Nephron (organoid): ENCODE data around the gene WDR45.
A peak's percentile ranks its signal among the peaks of the same experiment; 100 is the strongest.

ENCODE experiments used
- H3K27ac Mint-ChIP-seq, 3 experiments: 2 replicates each; pipeline ENCODE4 v1.8.0; 2020; ENCODE audit warnings: mixed read lengths in 3 of 3, mild to moderate bottlenecking in 2 of 3, moderate library complexity in 1 of 3
- H3K27me3 Mint-ChIP-seq: 2 replicates; pipeline ENCODE4 v1.8.0; 2021; ENCODE audit warnings: low read depth, mild to moderate bottlenecking, moderate library complexity, mixed read lengths
- H3K36me3 Mint-ChIP-seq: 2 replicates; pipeline ENCODE4 v1.8.0; 2020; ENCODE audit warnings: low read depth, mixed read lengths
- H3K4me1 Mint-ChIP-seq: 2 replicates; pipeline ENCODE4 v1.8.0; 2020; ENCODE audit warnings: mixed read lengths
- H3K4me3 Mint-ChIP-seq, 3 experiments: 2 replicates each; pipeline ENCODE4 v1.8.0; 2020; ENCODE audit warnings: mild to moderate bottlenecking in 3 of 3, mixed read lengths in 3 of 3, moderate library complexity in 2 of 3
- H3K9me3 Mint-ChIP-seq: 2 replicates; pipeline ENCODE4 v1.8.0; 2020; ENCODE audit warnings: mixed read lengths
- TF ChIP-seq, protein P1 (sequence below), 3 experiments: fragments of 200-600 bp; sonication (generic); IDR thresholded peaks; one replicate each; pipeline ENCODE4 v1.5.0; 2021; ENCODE audit warnings: antibody characterized with exemption in 3 of 3; ENCODE audit not compliant: unreplicated experiment in 3 of 3

WDR45 gene

DNA sequence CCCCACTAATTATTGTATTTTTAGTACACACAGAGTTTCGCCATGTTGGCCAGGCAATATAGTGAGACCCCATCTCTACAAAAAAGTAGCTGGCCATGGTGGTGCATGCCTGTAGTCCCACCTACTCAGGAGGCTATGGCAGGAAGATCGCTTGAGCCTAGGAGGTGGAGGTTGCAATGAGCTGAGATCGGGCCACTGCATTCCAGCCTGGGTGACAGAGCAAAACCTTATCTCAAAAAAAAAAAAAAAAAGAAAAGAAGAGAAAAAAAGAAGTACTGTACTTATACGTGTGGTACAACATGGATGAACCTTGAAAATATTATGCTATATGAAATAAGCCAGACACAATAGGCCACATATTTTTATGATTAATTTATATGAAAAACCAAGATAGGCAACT is 9.9 kb upstream of the WDR45 start:
- Mint-ChIP-seq H3K4me1 (no peaks in the 10 kb centered on the region), H3K4me3 (no peak overlapping the region)

DNA sequence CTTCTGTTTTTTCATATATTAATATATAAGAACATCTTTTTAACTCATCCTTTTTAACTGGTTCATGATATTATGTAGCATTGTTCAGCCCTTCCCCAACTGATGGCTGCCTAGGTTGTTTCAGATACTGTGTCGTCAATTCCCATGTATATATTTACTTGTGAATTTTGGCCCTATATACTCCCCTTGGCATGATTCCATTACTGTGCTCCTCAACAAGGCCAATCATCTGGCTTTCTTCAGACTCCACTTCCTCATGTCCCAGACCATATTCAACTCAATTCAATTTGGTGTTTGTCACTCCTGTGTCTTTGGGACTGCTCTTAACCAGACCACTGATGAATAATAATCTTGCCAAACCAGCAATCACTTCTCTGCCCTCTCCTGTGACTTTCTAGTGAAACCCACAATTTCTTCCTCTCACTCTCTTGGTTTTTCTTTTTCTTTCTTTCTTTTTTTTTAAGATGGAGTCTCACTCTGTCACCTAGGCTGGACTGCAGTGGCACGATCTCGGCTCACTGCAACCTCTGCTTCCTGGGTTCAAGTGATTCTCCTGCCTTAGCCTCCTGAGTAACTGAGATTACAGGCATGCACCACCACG is 2.7 kb upstream of the WDR45 start:
- TF ChIP-seq, protein P1, sequence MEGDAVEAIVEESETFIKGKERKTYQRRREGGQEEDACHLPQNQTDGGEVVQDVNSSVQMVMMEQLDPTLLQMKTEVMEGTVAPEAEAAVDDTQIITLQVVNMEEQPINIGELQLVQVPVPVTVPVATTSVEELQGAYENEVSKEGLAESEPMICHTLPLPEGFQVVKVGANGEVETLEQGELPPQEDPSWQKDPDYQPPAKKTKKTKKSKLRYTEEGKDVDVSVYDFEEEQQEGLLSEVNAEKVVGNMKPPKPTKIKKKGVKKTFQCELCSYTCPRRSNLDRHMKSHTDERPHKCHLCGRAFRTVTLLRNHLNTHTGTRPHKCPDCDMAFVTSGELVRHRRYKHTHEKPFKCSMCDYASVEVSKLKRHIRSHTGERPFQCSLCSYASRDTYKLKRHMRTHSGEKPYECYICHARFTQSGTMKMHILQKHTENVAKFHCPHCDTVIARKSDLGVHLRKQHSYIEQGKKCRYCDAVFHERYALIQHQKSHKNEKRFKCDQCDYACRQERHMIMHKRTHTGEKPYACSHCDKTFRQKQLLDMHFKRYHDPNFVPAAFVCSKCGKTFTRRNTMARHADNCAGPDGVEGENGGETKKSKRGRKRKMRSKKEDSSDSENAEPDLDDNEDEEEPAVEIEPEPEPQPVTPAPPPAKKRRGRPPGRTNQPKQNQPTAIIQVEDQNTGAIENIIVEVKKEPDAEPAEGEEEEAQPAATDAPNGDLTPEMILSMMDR (IDR thresholded peaks at IDR 0.05; ENCODE audit: unreplicated experiment in 3 of 3): no peak
- Mint-ChIP-seq H3K27ac (peak overlapping the region in 2 of 3 experiments; percentile 3 to 59), H3K36me3 (peaks cover 6% of the 10 kb centered on the region), H3K27me3 (peaks cover 4% of the 10 kb centered on the region), H3K4me3 (peak overlapping the region; percentile 37 to 61 (median 53)), H3K4me1 (peaks cover 8% of the 10 kb centered on the region), H3K9me3 (peaks cover 12% of the 10 kb centered on the region)

More for the DNA sequence above, 9.9 kb upstream of the WDR45 start:
- no peaks in the 10 kb centered on the region for H3K27me3 Mint-ChIP-seq
- no peak overlapping the region for H3K27ac Mint-ChIP-seq
- TF ChIP-seq, protein P1 (IDR thresholded peaks at IDR 0.05; ENCODE audit: unreplicated experiment in 3 of 3): no peak
- H3K36me3 Mint-ChIP-seq: no peaks in the 10 kb centered on the region
- H3K9me3 Mint-ChIP-seq: peaks cover 2% of the 10 kb centered on the region

DNA sequence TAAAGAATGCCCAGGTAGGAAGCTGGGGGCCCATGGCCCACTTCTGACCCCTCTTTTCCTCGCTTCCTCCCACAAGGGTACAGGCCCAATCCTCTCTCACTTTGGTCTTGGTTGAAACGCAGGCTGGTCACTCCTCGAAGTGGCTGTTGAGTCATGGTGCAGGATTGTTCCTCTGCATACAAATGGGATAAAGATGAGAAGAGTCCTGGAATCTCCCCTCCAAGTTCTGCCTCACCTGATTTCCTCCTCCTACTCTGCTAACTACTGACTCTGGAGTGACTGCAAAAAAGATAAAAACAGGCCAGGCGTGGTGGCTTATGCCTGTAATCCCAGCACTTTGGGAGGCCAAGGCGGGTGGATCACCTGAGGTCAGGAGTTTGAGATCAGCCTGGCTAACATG is 1.7 kb downstream of the WDR45 start:
- H3K4me1 Mint-ChIP-seq: peaks cover 8% of the 10 kb centered on the region
- TF ChIP-seq, protein P1 (IDR thresholded peaks at IDR 0.05; ENCODE audit: unreplicated experiment in 3 of 3): no peak
- H3K36me3 Mint-ChIP-seq: peaks cover 6% of the 10 kb centered on the region
- H3K4me3 Mint-ChIP-seq: peak overlapping the region in 2 of 3 experiments; percentile 9 to 30
- peaks cover 8% of the 10 kb centered on the region for H3K9me3 Mint-ChIP-seq
- H3K27ac Mint-ChIP-seq: no peak overlapping the region
- peaks cover 4% of the 10 kb centered on the region for H3K27me3 Mint-ChIP-seq

DNA sequence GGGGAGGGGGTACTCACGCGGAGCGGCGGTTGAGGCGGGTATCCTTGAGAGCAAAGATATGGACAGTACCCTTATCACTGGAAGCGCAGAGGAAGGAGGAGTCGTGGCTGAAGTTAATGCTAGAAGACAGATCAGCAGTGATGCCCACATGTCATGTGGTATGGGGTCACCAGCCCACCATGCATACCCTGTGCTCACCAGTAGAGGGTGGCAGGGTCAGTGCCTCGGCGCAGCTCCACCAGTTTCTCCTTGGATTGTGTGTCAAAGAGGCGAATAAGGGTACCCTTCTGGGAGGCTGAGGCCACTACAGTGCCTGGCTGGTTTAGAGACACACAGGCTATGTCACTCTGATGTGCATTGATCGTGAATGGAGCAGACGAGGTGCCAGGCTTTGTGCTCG is 4.3 kb downstream of the WDR45 start:
- peaks cover 4% of the 10 kb centered on the region for H3K27me3 Mint-ChIP-seq
- H3K27ac Mint-ChIP-seq: no peak overlapping the region
- peak overlapping the region in 1 of 3 experiments; percentile 41 for H3K4me3 Mint-ChIP-seq
- peaks cover 15% of the 10 kb centered on the region for H3K9me3 Mint-ChIP-seq
- H3K4me1 Mint-ChIP-seq: peaks cover 8% of the 10 kb centered on the region
- TF ChIP-seq, protein P1 (IDR thresholded peaks at IDR 0.05; ENCODE audit: unreplicated experiment in 3 of 3): no peak
- H3K36me3 Mint-ChIP-seq: peaks cover 10% of the 10 kb centered on the region

DNA sequence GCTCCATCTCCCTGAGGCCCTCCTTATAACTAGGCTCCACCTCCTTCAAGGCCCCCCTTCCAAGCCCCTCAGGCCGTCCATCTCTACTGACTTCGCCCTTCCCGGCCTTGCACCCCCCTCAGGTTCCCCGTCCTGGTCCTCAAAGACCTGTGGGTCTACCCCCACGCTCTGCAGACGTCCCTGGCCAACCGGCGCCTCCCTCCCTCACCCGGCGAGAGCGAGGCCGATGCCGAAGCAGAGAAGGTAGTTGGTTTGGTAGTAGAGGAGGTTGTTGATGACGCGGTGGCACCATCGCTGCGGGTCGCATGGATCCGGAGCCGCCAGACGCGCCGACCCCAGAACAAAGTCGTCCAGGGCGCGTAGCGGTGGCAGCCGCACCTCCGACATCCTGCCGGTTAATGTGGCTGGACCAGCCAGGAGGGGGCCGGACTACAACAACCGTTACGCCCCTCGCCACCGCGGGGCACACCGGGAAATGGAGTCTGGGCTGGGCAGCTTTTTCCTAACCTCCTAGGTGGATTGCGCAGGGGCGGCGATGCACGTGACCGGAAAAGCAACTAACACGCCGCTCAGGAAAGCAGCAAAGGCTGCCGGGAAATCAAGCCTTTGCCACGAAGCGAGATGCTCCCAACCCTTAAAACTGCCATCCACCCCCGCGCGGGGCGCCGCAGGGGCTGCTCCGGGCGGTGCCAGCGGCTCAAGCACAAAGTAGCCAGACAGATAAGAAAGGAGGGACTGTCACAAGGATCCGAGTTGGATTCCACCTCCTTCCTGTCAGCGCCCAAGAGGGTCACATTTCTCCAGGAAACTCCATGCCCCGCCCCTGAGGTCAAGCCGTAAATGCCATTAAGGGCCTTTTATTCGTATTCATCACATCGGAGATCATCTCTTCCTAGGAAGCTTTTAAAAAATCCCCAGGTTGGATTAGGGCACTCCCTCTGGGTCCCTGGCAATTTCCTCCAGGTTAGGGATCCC is 5.8 kb downstream of the WDR45 start, which contains the start of gene PRAF2:
TSS of gene PRAF2 (minus strand) at position 402 of the 975 bp plus-strand sequence. CDS start at position 387, 15 bp downstream.
- H3K4me3 Mint-ChIP-seq: peak within 1 kb of the TSS; percentile 84 to 90 (median 86)
- H3K4me1 Mint-ChIP-seq: peaks cover 2% of the 10 kb centered on the region
- TF ChIP-seq, protein P1 (IDR thresholded peaks at IDR 0.05; ENCODE audit: unreplicated experiment in 3 of 3): no peak
- H3K27me3 Mint-ChIP-seq: no peaks in the 10 kb centered on the region
- H3K27ac Mint-ChIP-seq: peak within 1 kb of the TSS; percentile 68 to 91 (median 80)
- peaks cover 14% of the 10 kb centered on the region for H3K9me3 Mint-ChIP-seq
- peaks cover 10% of the 10 kb centered on the region for H3K36me3 Mint-ChIP-seq
